ENCODE measurements around the gene ARHGEF4.

GRCh38 chr2:130930740-130931659 is 94.3 kb downstream of the ARHGEF4 start:
- TF ChIP-seq, protein P1, sequence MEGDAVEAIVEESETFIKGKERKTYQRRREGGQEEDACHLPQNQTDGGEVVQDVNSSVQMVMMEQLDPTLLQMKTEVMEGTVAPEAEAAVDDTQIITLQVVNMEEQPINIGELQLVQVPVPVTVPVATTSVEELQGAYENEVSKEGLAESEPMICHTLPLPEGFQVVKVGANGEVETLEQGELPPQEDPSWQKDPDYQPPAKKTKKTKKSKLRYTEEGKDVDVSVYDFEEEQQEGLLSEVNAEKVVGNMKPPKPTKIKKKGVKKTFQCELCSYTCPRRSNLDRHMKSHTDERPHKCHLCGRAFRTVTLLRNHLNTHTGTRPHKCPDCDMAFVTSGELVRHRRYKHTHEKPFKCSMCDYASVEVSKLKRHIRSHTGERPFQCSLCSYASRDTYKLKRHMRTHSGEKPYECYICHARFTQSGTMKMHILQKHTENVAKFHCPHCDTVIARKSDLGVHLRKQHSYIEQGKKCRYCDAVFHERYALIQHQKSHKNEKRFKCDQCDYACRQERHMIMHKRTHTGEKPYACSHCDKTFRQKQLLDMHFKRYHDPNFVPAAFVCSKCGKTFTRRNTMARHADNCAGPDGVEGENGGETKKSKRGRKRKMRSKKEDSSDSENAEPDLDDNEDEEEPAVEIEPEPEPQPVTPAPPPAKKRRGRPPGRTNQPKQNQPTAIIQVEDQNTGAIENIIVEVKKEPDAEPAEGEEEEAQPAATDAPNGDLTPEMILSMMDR (IDR thresholded peaks at IDR 0.05; ENCODE audit: low read length) = no peak
- TF ChIP-seq EZH2 (optimal IDR thresholded peaks at IDR 0.05; ENCODE audit: low read depth, low read length) (no peak), EZH2phosphoT487 (IDR thresholded peaks at IDR 0.05; ENCODE audit: low read length) (no peak)
